Nephron progenitor cell (in vitro differentiated cells): Measurements from ENCODE around the gene TTLL12.

Experiments
- DNase-seq: peaks from one replicate; pipeline ENCODE4 v3.0.0; 2021
- H3K27ac Mint-ChIP-seq: 2 replicates; pipeline ENCODE4 v1.8.0; 2021; ENCODE audit warnings: mild to moderate bottlenecking, moderate library complexity, mixed read lengths
- H3K27me3 Mint-ChIP-seq: 2 replicates; pipeline ENCODE4 v1.8.0; 2021; ENCODE audit warnings: mild to moderate bottlenecking, low read depth, mixed read lengths; ENCODE audit not compliant: poor library complexity
- H3K36me3 Mint-ChIP-seq: 2 replicates; pipeline ENCODE4 v1.8.0; 2021; ENCODE audit warnings: low read depth, mixed read lengths
- H3K4me1 Mint-ChIP-seq: 2 replicates; pipeline ENCODE4 v1.8.0; 2021; ENCODE audit warnings: mixed read lengths
- H3K4me3 Mint-ChIP-seq: 2 replicates; pipeline ENCODE4 v1.8.0; 2021; ENCODE audit warnings: mild to moderate bottlenecking, moderate library complexity, mixed read lengths
- H3K9me3 Mint-ChIP-seq: 2 replicates; pipeline ENCODE4 v1.8.0; 2021; ENCODE audit warnings: mild to moderate bottlenecking, moderate library complexity, mixed read lengths
- TF ChIP-seq, protein P1 (sequence below): fragments of 200-600 bp; sonication (generic); IDR thresholded peaks from 2 replicates; pipeline ENCODE4 v1.5.0; 2021; ENCODE audit warnings: antibody characterized with exemption

Gene TTLL12

GRCh38 chr22:43207849-43208702 lies 21.1 kb upstream of the TTLL12 start:
- no peak overlapping the region for H3K27ac Mint-ChIP-seq
- peaks cover 36% of the 10 kb centered on the region for H3K4me1 Mint-ChIP-seq
- H3K4me3 Mint-ChIP-seq = no peak overlapping the region
- no peaks in the 10 kb centered on the region for H3K36me3 Mint-ChIP-seq
- H3K9me3 Mint-ChIP-seq = no peaks in the 10 kb centered on the region
- H3K27me3 Mint-ChIP-seq = peaks cover 11% of the 10 kb centered on the region
- DNase-seq = no peak
- TF ChIP-seq, protein P1, sequence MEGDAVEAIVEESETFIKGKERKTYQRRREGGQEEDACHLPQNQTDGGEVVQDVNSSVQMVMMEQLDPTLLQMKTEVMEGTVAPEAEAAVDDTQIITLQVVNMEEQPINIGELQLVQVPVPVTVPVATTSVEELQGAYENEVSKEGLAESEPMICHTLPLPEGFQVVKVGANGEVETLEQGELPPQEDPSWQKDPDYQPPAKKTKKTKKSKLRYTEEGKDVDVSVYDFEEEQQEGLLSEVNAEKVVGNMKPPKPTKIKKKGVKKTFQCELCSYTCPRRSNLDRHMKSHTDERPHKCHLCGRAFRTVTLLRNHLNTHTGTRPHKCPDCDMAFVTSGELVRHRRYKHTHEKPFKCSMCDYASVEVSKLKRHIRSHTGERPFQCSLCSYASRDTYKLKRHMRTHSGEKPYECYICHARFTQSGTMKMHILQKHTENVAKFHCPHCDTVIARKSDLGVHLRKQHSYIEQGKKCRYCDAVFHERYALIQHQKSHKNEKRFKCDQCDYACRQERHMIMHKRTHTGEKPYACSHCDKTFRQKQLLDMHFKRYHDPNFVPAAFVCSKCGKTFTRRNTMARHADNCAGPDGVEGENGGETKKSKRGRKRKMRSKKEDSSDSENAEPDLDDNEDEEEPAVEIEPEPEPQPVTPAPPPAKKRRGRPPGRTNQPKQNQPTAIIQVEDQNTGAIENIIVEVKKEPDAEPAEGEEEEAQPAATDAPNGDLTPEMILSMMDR = no peak

DNA sequence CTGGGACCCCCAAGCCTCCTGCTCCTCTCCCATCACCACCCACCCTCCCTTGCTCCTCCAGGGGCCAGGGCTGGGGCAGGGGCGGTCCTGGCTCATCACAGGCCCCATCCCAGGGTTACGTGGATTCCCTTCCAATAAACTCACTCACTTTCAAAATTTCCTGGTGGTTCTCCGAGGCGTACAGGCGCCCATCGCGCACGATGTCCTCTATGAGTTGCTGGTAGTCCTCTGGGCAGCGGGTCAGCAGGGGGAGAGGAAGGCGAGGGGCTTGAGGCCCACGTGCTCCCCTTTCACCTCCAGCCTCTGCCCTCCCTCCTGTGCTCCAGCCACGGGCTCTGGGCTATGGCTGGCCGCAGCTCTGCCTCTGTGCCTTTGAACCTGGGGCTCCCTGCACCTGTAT lies 20.5 kb upstream of the TTLL12 start:
- peaks cover 7% of the 10 kb centered on the region for H3K36me3 Mint-ChIP-seq
- TF ChIP-seq, protein P1 = no peak

GRCh38 chr22:43206509-43207161 lies 19.7 kb upstream of the TTLL12 start:
- Mint-ChIP-seq H3K27ac (no peak overlapping the region), H3K4me3 (no peak overlapping the region), H3K27me3 (peaks cover 15% of the 10 kb centered on the region), H3K4me1 (peaks cover 44% of the 10 kb centered on the region), H3K9me3 (no peaks in the 10 kb centered on the region), H3K36me3 (peaks cover 14% of the 10 kb centered on the region)
- DNase-seq = no peak
- TF ChIP-seq, protein P1 = no peak

More for the DNA sequence above, 20.5 kb upstream of the TTLL12 start:
- DNase-seq = no peak
- H3K27me3 Mint-ChIP-seq = peaks cover 14% of the 10 kb centered on the region
- H3K9me3 Mint-ChIP-seq = no peaks in the 10 kb centered on the region
- H3K4me3 Mint-ChIP-seq = no peak overlapping the region
- peaks cover 40% of the 10 kb centered on the region for H3K4me1 Mint-ChIP-seq
- no peak overlapping the region for H3K27ac Mint-ChIP-seq

- Mint-ChIP-seq H3K36me3 (peaks cover 19% of the 10 kb centered on the region), H3K4me3 (no peak overlapping the region), H3K27ac (no peak overlapping the region), H3K4me1 (peaks cover 41% of the 10 kb centered on the region), H3K9me3 (no peaks in the 10 kb centered on the region), H3K27me3 (peaks cover 15% of the 10 kb centered on the region)
- TF ChIP-seq, protein P1 = no peak
- no peak for DNase-seq
Observed at GRCh38 chr22:43205748-43206508, 19.0 kb upstream of the TTLL12 start.

GRCh38 chr22:43205261-43205691 lies 18.3 kb upstream of the TTLL12 start:
- H3K9me3 Mint-ChIP-seq = no peaks in the 10 kb centered on the region
- H3K27me3 Mint-ChIP-seq = peaks cover 15% of the 10 kb centered on the region
- no peak overlapping the region for H3K4me3 Mint-ChIP-seq
- peaks cover 39% of the 10 kb centered on the region for H3K4me1 Mint-ChIP-seq
- no peak overlapping the region for H3K27ac Mint-ChIP-seq
- TF ChIP-seq, protein P1 = no peak
- peaks cover 23% of the 10 kb centered on the region for H3K36me3 Mint-ChIP-seq
- DNase-seq = no peak
